Measurements from ENCODE around the gene CLPSL2.

Gene CLPSL2

DNA sequence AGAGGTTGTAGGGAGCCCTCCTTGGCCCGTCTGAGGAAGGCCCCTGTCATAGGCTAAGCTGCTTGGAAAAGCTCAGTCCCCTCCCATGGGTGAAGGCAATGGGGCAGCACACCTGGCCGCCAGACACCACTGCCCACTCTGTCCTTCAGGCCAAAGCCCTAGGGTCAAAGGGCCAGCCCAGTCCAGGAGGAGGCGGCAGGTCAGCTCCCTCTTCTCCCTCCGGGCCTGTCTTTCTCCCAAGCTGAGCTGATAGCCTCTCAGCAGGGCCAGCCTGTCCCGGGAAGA, 5.1 kb upstream of the CLPSL2 start:
- TF ChIP-seq, protein P1, sequence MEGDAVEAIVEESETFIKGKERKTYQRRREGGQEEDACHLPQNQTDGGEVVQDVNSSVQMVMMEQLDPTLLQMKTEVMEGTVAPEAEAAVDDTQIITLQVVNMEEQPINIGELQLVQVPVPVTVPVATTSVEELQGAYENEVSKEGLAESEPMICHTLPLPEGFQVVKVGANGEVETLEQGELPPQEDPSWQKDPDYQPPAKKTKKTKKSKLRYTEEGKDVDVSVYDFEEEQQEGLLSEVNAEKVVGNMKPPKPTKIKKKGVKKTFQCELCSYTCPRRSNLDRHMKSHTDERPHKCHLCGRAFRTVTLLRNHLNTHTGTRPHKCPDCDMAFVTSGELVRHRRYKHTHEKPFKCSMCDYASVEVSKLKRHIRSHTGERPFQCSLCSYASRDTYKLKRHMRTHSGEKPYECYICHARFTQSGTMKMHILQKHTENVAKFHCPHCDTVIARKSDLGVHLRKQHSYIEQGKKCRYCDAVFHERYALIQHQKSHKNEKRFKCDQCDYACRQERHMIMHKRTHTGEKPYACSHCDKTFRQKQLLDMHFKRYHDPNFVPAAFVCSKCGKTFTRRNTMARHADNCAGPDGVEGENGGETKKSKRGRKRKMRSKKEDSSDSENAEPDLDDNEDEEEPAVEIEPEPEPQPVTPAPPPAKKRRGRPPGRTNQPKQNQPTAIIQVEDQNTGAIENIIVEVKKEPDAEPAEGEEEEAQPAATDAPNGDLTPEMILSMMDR (IDR thresholded peaks at IDR 0.05; ENCODE audit: poor library complexity, severe bottlenecking): no peak
- Histone ChIP-seq H3K9me3 (ENCODE audit: severe bottlenecking) (no peaks in the 10 kb centered on the region), H3K4me1 (ENCODE audit: insufficient read depth, poor library complexity, severe bottlenecking) (no peaks in the 10 kb centered on the region), H3K36me3 (ENCODE audit: low read depth) (no peaks in the 10 kb centered on the region), H3K27me3 (ENCODE audit: insufficient read depth, poor library complexity, severe bottlenecking) (no peaks in the 10 kb centered on the region), H3K27ac (ENCODE audit: poor library complexity, severe bottlenecking) (no peak overlapping the region), H3K4me3 (ENCODE audit: severe bottlenecking) (no peak overlapping the region)
- DNase-seq (ENCODE audit: low spot score) (no peak), ATAC-seq (ENCODE audit: low read depth) (no peak; the same call in 2 of the 3 replicates)

DNA sequence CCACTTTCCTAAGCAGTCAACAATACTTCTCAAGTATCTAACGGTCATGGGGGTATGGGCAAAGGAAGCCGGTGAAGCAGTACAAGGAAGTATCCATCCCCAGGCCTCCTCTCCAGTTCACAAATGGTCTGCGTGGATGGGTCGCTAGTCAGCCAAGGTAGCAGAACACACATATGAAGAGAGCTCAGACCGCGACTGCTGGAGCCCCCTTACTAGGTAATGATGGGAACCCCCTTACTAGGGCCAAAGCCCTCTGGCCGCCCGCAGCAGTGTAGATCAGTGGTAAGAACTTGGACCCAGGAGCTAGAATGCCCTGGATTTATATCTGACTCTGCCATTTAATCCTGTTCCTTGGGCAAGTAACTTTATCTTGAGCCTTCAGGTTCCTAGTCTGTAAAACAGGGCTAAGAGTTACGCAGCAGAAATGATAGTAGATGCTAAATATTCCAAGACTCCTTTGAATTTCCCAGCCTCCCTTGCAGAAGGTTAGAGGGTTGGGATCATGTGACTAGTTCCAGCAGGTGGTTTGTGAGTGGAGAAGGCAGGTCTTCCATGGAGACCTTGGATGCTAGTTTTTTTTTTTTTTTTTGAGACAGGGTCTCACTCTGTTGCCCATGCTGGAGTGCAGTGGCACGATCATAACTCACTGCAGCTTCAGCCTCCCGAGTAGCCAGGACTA, 2.1 kb upstream of the CLPSL2 start:
- no peaks in the 10 kb centered on the region for H3K36me3 ChIP-seq (ENCODE audit: low read depth)
- ATAC-seq (ENCODE audit: low read depth) (no peak), DNase-seq (ENCODE audit: low spot score) (no peak)
- H3K4me1 ChIP-seq (ENCODE audit: insufficient read depth, poor library complexity, severe bottlenecking): no peaks in the 10 kb centered on the region
- H3K27ac ChIP-seq (ENCODE audit: poor library complexity, severe bottlenecking): no peak overlapping the region
- no peaks in the 10 kb centered on the region for H3K27me3 ChIP-seq (ENCODE audit: insufficient read depth, poor library complexity, severe bottlenecking)
- H3K4me3 ChIP-seq (ENCODE audit: severe bottlenecking): no peak overlapping the region
- TF ChIP-seq, protein P1 (IDR thresholded peaks at IDR 0.05; ENCODE audit: poor library complexity, severe bottlenecking): no peak
- no peaks in the 10 kb centered on the region for H3K9me3 ChIP-seq (ENCODE audit: severe bottlenecking)

DNA sequence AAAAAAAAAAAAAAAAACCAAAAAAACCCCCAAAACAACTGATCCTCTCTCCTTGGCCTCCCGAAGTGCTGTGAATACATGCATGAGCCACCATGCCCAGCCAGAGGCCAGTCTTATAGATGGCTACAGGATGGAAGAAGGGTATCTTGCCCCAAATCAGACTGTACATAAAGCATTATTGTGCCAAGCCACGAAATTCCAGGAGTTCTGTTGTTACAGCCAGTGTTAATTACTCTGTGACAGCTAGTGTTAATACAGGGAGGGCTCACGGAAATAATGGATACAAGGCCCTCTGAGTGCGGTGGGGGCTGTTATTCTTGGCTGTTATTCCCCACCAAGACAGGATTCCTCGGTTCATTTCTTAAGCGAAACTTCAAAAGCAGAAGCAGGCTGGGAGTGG, 1.4 kb upstream of the CLPSL2 start:
- no peak overlapping the region for H3K4me3 ChIP-seq (ENCODE audit: severe bottlenecking)
- no peak for ATAC-seq (ENCODE audit: low read depth)
- no peaks in the 10 kb centered on the region for H3K36me3 ChIP-seq (ENCODE audit: low read depth)
- DNase-seq (ENCODE audit: low spot score): no peak
- H3K27me3 ChIP-seq (ENCODE audit: insufficient read depth, poor library complexity, severe bottlenecking): no peaks in the 10 kb centered on the region
- no peak overlapping the region for H3K27ac ChIP-seq (ENCODE audit: poor library complexity, severe bottlenecking)
- TF ChIP-seq, protein P1 (IDR thresholded peaks at IDR 0.05; ENCODE audit: poor library complexity, severe bottlenecking): no peak
- H3K9me3 ChIP-seq (ENCODE audit: severe bottlenecking): no peaks in the 10 kb centered on the region
- H3K4me1 ChIP-seq (ENCODE audit: insufficient read depth, poor library complexity, severe bottlenecking): no peaks in the 10 kb centered on the region

DNA sequence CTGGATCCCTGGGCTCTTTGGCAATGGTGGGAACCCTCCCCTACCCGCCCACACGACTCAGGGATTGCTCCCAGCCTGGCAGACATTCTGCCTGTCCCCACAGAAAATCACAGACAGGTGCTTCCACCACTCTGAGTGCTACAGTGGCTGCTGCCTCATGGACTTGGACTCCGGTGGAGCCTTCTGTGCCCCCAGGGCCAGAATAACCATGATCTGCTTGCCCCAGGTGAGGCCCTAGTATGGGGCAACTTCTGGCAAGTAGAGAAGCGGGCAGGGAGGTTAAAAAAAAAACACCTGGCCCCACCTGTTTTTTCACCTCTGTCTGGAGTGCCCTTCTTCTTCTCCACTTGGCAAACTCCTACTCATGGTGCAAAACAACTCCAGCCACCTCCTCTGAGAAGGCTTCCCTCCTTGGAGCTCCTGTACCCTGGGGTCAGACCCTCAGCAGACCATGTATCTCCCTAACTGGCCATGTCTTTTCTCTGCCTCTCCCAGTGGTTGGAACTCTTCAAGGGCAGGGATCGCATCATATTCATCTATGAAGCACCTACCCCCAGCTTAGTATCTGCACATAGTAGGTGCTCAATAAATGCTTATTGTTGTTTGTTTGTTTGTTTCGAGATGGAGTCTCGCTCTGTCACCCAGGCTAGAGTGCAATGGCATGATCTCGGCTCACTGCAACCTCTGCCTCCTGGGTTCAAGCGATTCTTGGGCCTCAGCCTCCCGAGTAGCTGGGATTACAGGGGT, 1.1 kb downstream of the CLPSL2 start:
- Histone ChIP-seq H3K4me3 (ENCODE audit: severe bottlenecking) (no peak overlapping the region), H3K27me3 (ENCODE audit: insufficient read depth, poor library complexity, severe bottlenecking) (no peaks in the 10 kb centered on the region), H3K27ac (ENCODE audit: poor library complexity, severe bottlenecking) (no peak overlapping the region), H3K36me3 (ENCODE audit: low read depth) (no peaks in the 10 kb centered on the region), H3K4me1 (ENCODE audit: insufficient read depth, poor library complexity, severe bottlenecking) (peaks cover 3% of the 10 kb centered on the region), H3K9me3 (ENCODE audit: severe bottlenecking) (no peaks in the 10 kb centered on the region)
- DNase-seq (ENCODE audit: low spot score) (no peak), ATAC-seq (ENCODE audit: low read depth) (no peak)
- TF ChIP-seq, protein P1 (IDR thresholded peaks at IDR 0.05; ENCODE audit: poor library complexity, severe bottlenecking): no peak

DNA sequence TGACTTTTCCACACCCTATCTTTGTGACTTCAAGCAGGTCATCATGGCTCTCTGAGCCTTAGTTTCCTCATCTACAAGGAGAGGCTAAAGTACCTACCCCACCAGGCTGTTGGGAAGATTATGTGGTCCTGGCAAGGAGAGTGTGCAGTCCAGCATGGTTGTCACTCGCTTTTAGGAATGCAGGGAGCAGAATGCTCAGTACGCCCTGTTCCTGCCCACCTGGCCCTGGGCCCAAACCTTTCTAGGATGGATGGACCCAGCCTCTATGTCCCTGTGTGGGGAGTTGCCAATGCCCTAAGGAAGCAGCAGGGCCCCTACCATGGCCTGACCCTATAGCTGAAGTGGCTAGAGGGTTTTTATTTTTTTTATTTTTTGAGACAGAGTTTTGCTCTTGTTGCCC, 2.0 kb downstream of the CLPSL2 start:
- ATAC-seq (ENCODE audit: low read depth) (no peak), DNase-seq (ENCODE audit: low spot score) (no peak)
- H3K27me3 ChIP-seq (ENCODE audit: insufficient read depth, poor library complexity, severe bottlenecking): no peaks in the 10 kb centered on the region
- H3K36me3 ChIP-seq (ENCODE audit: low read depth): no peaks in the 10 kb centered on the region
- TF ChIP-seq, protein P1 (IDR thresholded peaks at IDR 0.05; ENCODE audit: poor library complexity, severe bottlenecking): no peak
- no peaks in the 10 kb centered on the region for H3K9me3 ChIP-seq (ENCODE audit: severe bottlenecking)
- H3K4me3 ChIP-seq (ENCODE audit: severe bottlenecking): no peak overlapping the region
- no peak overlapping the region for H3K27ac ChIP-seq (ENCODE audit: poor library complexity, severe bottlenecking)
- H3K4me1 ChIP-seq (ENCODE audit: insufficient read depth, poor library complexity, severe bottlenecking): peaks cover 3% of the 10 kb centered on the region
